Measurements from ENCODE around the gene SERPINH1.

DNA sequence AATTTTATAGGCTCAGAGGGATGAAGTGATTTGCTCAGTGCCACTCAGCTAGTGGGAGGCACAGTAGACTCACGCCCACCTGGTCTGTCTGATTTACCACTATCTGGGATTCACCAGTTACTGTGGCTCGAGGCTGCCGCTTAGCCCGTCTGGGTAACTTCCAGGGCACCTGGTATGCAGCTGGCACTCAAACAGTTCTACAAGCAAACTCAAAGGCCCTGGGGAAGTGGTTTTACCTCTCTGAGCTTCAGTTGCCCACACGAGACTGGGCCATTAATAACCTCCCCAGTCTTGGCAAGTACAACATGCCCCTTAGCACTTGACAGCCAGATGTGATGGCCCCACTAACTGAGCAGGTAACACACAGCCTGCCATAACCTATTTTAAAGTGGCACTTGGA is 38.9 kb upstream of the SERPINH1 start:
- TF ChIP-seq POLR2A (IDR thresholded peaks at IDR 0.05; ENCODE audit: insufficient read depth in 1 of 2, low read depth in 2 of 2, low read length in 2 of 2) (no peak), ZNF609 (CRISPR knock-in tag; IDR thresholded peaks at IDR 0.05; ENCODE audit: borderline replicate concordance) (no peak), EP300 (IDR thresholded peaks at IDR 0.05; ENCODE audit: low read depth in 2 of 2, low read length in 2 of 2) (no peak), EP300 (CRISPR knock-in tag; IDR thresholded peaks at IDR 0.05; ENCODE audit: borderline replicate concordance) (no peak), NFIB (CRISPR knock-in tag; IDR thresholded peaks at IDR 0.05; ENCODE audit: borderline replicate concordance) (no peak), HMGXB4 (CRISPR knock-in tag; IDR thresholded peaks at IDR 0.05; ENCODE audit: borderline replicate concordance in 1 of 2, low read depth in 1 of 2) (no peak), ATF1 (CRISPR knock-in tag; IDR thresholded peaks at IDR 0.05) (no peak), MXD4 (CRISPR knock-in tag; IDR thresholded peaks at IDR 0.05) (no peak), BCL3 (CRISPR knock-in tag; IDR thresholded peaks at IDR 0.05) (no peak), ZZZ3 (CRISPR knock-in tag; IDR thresholded peaks at IDR 0.05; ENCODE audit: borderline replicate concordance) (no peak), EZH2 (conservative IDR thresholded peaks at IDR 0.05; ENCODE audit: low read depth, low read length) (no peak)
- TF ChIP-seq, protein P1, sequence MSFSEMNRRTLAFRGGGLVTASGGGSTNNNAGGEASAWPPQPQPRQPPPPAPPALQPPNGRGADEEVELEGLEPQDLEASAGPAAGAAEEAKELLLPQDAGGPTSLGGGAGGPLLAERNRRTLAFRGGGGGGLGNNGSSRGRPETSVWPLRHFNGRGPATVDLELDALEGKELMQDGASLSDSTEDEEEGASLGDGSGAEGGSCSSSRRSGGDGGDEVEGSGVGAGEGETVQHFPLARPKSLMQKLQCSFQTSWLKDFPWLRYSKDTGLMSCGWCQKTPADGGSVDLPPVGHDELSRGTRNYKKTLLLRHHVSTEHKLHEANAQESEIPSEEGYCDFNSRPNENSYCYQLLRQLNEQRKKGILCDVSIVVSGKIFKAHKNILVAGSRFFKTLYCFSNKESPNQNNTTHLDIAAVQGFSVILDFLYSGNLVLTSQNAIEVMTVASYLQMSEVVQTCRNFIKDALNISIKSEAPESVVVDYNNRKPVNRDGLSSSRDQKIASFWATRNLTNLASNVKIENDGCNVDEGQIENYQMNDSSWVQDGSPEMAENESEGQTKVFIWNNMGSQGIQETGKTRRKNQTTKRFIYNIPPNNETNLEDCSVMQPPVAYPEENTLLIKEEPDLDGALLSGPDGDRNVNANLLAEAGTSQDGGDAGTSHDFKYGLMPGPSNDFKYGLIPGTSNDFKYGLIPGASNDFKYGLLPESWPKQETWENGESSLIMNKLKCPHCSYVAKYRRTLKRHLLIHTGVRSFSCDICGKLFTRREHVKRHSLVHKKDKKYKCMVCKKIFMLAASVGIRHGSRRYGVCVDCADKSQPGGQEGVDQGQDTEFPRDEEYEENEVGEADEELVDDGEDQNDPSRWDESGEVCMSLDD (CRISPR knock-in tag; IDR thresholded peaks at IDR 0.05; ENCODE audit: borderline replicate concordance), result no peak
- TF ChIP-seq, protein P2, sequence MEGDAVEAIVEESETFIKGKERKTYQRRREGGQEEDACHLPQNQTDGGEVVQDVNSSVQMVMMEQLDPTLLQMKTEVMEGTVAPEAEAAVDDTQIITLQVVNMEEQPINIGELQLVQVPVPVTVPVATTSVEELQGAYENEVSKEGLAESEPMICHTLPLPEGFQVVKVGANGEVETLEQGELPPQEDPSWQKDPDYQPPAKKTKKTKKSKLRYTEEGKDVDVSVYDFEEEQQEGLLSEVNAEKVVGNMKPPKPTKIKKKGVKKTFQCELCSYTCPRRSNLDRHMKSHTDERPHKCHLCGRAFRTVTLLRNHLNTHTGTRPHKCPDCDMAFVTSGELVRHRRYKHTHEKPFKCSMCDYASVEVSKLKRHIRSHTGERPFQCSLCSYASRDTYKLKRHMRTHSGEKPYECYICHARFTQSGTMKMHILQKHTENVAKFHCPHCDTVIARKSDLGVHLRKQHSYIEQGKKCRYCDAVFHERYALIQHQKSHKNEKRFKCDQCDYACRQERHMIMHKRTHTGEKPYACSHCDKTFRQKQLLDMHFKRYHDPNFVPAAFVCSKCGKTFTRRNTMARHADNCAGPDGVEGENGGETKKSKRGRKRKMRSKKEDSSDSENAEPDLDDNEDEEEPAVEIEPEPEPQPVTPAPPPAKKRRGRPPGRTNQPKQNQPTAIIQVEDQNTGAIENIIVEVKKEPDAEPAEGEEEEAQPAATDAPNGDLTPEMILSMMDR (CRISPR knock-in tag; IDR thresholded peaks at IDR 0.05), result no peak

All from HepG2 (cell line).